ENCODE results near the gene CRAMP1.

DNA sequence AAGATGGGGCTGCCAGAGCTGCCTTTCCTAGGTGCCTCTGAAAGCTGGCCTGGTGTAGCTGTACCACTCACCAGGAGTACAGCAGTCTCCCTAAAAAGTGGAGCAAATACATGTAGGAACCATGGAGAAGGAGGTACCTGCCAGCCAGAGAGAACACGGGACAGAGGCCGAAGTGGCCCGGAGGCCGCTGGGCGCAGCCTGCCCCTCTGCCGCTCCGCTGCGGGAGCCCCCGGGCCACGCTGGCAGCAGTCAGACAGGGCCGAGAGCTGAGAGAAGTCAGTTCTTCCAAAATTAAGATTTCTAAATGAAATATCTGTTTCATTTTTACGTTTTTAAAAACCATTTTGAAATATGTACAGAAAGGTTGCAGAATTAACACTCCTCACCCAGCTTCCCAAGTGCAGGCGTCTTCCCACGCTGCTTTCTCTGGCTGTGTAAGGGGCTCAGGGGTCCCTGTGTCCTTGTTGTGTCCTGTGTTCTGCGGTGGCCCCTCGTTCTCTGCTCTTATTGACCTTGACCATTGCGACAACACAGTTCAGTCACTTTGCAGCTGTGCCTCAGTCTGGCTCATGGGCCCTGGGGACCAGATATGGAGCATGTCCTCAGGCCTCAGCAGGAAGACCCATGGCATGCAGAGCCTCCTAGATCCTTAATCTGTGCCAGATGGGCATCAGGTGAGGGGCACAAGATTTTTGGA, 98.8 kb downstream of the CRAMP1 start:
- TF ChIP-seq POLR2A (IDR thresholded peaks at IDR 0.05; ENCODE audit: low read depth), result no peak
- TF ChIP-seq POLR2AphosphoS5 (IDR thresholded peaks at IDR 0.05), result no peak
- no peak for TF ChIP-seq CTCF (IDR thresholded peaks at IDR 0.05)
- no peak for TF ChIP-seq EP300 (IDR thresholded peaks at IDR 0.05)
